HL-60 (cell line): ENCODE data around the gene DPYSL5.

ENCODE experiments used
- POLR2AphosphoS5 ChIP-seq: IDR thresholded peaks from 2 replicates; pipeline ENCODE4 v1.6.1; 2012; ENCODE audit warnings: low read depth
- REST ChIP-seq: IDR thresholded peaks from 2 replicates; pipeline ENCODE4 v1.6.1; 2012; ENCODE audit warnings: low read depth; ENCODE audit not compliant: insufficient replicate concordance
- TF ChIP-seq, protein P1 (sequence below): IDR thresholded peaks from one replicate; pipeline ENCODE4 v1.5.1; 2011; ENCODE audit warnings: low read length, control low read depth, inconsistent platforms; ENCODE audit not compliant: insufficient read depth

DNA sequence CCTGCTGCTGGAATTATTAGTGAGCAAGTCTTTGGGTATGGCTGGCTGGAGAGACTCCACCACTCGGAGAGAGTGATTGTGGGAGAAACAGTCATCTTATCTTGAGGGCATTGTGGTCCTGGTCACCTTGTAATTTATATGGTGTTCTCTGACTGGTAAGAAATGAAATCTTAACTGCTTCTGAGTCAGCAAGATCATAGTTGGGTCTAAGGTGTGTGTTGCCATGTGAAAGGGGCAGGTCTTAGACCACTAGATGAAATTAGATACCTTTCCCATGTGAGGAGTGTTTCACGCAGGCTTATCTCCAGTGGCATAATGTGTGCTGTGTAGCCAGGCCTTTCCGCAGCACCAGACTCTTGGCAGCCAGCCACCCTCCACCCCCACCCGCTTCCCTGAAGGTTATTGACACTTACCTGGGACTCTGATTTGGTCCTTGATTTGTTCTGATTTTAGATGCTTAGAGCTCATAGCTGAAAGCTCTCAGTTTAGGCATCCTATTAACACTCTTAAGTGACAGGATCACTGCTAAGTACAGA lies 130.2 kb downstream of the DPYSL5 start:
- TF ChIP-seq REST (no peak), POLR2AphosphoS5 (no peak)
- TF ChIP-seq, protein P1, sequence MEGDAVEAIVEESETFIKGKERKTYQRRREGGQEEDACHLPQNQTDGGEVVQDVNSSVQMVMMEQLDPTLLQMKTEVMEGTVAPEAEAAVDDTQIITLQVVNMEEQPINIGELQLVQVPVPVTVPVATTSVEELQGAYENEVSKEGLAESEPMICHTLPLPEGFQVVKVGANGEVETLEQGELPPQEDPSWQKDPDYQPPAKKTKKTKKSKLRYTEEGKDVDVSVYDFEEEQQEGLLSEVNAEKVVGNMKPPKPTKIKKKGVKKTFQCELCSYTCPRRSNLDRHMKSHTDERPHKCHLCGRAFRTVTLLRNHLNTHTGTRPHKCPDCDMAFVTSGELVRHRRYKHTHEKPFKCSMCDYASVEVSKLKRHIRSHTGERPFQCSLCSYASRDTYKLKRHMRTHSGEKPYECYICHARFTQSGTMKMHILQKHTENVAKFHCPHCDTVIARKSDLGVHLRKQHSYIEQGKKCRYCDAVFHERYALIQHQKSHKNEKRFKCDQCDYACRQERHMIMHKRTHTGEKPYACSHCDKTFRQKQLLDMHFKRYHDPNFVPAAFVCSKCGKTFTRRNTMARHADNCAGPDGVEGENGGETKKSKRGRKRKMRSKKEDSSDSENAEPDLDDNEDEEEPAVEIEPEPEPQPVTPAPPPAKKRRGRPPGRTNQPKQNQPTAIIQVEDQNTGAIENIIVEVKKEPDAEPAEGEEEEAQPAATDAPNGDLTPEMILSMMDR = no peak
